MM.1S (cell line): ENCODE measurements around the gene FOXN4.

Experiments used
- CTCF ChIP-seq: fragments of 300-600 bp; sonication (generic); IDR thresholded peaks from 2 replicates; pipeline ENCODE4 v1.5.1; 2016; ENCODE audit warnings: antibody characterized with exemption, low read length, mixed read lengths
- EZH2 ChIP-seq: fragments of 300-600 bp; sonication (generic); optimal IDR thresholded peaks from 2 replicates; pipeline ENCODE3; 2017; ENCODE audit warnings: low read depth, mild to moderate bottlenecking, antibody characterized with exemption, low read length, mixed read lengths
- EZH2phosphoT487 ChIP-seq: fragments of 300-600 bp; sonication (generic); IDR thresholded peaks from 2 replicates; pipeline ENCODE4 v1.6.1; 2018; ENCODE audit warnings: antibody characterized with exemption, low read length

GRCh38 chr12:109278912-109279311 lies 30.2 kb downstream of the FOXN4 start:
- TF ChIP-seq EZH2 (no peak), CTCF (no peak), EZH2phosphoT487 (no peak)
